ENCODE measurements around the gene MSI1.

MSI1 gene

DNA sequence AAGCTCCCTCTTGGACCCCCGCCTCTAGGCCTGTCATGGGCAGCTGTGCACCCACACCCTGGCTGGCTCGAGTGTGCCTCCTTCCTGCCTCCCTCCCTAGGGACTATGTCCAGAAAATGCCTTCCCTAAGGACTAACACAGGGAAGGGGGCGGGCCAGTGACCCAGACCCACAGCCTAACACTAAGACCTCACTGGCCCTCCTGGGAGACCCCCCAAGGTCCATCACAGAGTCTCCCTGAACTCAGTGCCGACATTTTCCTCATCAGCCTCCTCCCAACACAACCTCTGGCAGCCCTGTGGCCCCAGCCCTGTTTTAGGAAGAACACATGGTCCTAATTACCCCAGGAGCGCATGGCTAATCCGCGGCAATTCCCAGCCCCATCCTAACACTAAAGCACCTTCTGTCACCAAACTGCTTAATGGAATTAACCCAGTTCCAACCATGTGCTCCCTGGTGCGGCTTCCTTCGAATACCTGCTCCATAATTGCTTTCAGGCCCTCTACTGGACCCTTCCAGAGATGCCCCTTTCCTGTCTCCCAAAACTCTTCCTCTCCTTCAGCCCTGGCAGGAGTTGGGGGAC lies 5.6 kb downstream of the MSI1 start:
- H3K9me3 ChIP-seq (ENCODE audit: control extremely low read depth in 1 of 5, control insufficient read depth in 4 of 5, insufficient read depth in 2 of 5, low read depth in 1 of 5, low read length in 4 of 5) = no peaks in the 10 kb centered on the region
- no peaks in the 10 kb centered on the region for H3K36me3 ChIP-seq (ENCODE audit: control insufficient read depth in 4 of 4, insufficient read depth in 4 of 4, low read length in 3 of 4)
- ChIA-PET CTCF (interaction anchor here (1.6 to 3.2 kb wide), 2 partner anchors 8 to 93 kb away, joined by 3 to 9 read pairs; no protein-coding TSS in a partner anchor), POLR2A (no interaction called here)
- H3K27me3 ChIP-seq (replicated peaks in 2 of 5; ENCODE audit: control insufficient read depth in 4 of 5, insufficient read depth in 5 of 5, low read length in 4 of 5) = peaks cover 13 to 94% (median 50%) of the 10 kb centered on the region in 5 experiments
- H3K4me3 ChIP-seq (ENCODE audit: control insufficient read depth in 1 of 7, extremely low read depth in 1 of 7, insufficient read depth in 4 of 7, low read depth in 2 of 7, low read length in 6 of 7) = no peak overlapping the region
- 77% methylated on average over 5 of the region's 9 CpGs for WGBS (ENCODE audit: insufficient coverage)
- H3K4me1 ChIP-seq (ENCODE audit: control extremely low read depth in 1 of 4, control insufficient read depth in 4 of 4, insufficient read depth in 4 of 4, low read length in 3 of 4) = peaks cover 0 to 13% (median 6%) of the 10 kb centered on the region in 4 experiments
- no peak for DNase-seq
- H3K27ac ChIP-seq (ENCODE audit: insufficient read depth in 1 of 2, low read depth in 1 of 2, low read length in 2 of 2, poor library complexity in 1 of 2, severe bottlenecking in 2 of 2) = no peak overlapping the region

- peaks cover 17 to 88% (median 54%) of the 10 kb centered on the region in 5 experiments for H3K27me3 ChIP-seq (replicated peaks in 2 of 5; ENCODE audit: control insufficient read depth in 4 of 5, insufficient read depth in 5 of 5, low read length in 4 of 5)
- ChIA-PET POLR2A (no interaction called here), CTCF (interaction anchor here (0.7 to 3.2 kb wide), 4 partner anchors 8 to 71 kb away, joined by 3 to 16 read pairs (median 6); no protein-coding TSS in a partner anchor)
- WGBS (ENCODE audit: insufficient coverage) = 98% methylated on average over 6 of the region's 14 CpGs
- H3K36me3 ChIP-seq (ENCODE audit: control insufficient read depth in 4 of 4, insufficient read depth in 4 of 4, low read length in 3 of 4) = no peaks in the 10 kb centered on the region
- no peak overlapping the region for H3K27ac ChIP-seq (ENCODE audit: insufficient read depth in 1 of 2, low read depth in 1 of 2, low read length in 2 of 2, poor library complexity in 1 of 2, severe bottlenecking in 2 of 2)
- H3K9me3 ChIP-seq (ENCODE audit: control extremely low read depth in 1 of 5, control insufficient read depth in 4 of 5, insufficient read depth in 2 of 5, low read depth in 1 of 5, low read length in 4 of 5) = no peaks in the 10 kb centered on the region
- DNase-seq = no peak
- H3K4me1 ChIP-seq (ENCODE audit: control extremely low read depth in 1 of 4, control insufficient read depth in 4 of 4, insufficient read depth in 4 of 4, low read length in 3 of 4) = peaks cover 0 to 8% (median 3%) of the 10 kb centered on the region in 4 experiments
- H3K4me3 ChIP-seq (ENCODE audit: control insufficient read depth in 1 of 7, extremely low read depth in 1 of 7, insufficient read depth in 4 of 7, low read depth in 2 of 7, low read length in 6 of 7) = no peak overlapping the region
These were observed 6.3 kb downstream of the MSI1 start for GRCh38 chr12:120362516-120363273.

DNA sequence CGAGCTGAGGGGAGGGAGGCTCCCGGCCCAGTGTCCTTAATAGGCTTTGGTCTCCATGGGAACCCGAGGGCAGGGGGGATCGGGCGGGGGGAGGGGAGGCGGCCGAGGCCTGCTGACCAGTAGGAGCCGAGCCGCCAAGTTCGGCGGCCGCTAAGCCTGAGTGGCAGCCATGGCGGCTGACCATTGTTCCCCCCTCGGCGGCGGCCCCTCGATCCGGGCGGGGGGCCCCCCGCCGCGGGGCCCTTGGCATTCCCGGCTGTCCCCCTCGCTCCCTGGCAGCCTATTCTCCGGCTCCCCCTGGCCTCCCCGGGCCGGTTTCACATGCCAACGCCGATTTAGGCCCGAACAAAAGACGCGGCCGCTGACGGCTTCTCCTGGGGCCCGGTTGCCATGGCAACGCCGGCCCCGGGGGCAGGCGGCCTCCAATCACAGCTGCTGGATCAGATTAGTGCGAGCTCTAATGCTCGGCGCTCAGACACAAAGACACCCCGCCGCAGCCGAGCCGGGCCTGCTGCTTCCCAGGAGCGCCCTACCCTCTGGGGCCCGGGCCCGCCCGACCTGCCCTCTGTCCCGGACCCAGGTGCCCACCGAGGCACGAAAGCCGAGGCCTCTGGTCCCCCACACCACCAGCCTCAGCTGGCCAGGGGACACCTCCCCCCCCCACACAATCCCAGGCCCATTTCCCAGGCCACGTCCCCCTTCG lies 7.3 kb downstream of the MSI1 start:
- Histone ChIP-seq H3K27ac (ENCODE audit: insufficient read depth in 1 of 2, low read depth in 1 of 2, low read length in 2 of 2, poor library complexity in 1 of 2, severe bottlenecking in 2 of 2) (no peak overlapping the region), H3K9me3 (ENCODE audit: control extremely low read depth in 1 of 5, control insufficient read depth in 4 of 5, insufficient read depth in 2 of 5, low read depth in 1 of 5, low read length in 4 of 5) (no peaks in the 10 kb centered on the region), H3K4me3 (ENCODE audit: control insufficient read depth in 1 of 7, extremely low read depth in 1 of 7, insufficient read depth in 4 of 7, low read depth in 2 of 7, low read length in 6 of 7) (peak overlapping the region in 2 of 7 experiments; percentile 48), H3K4me1 (ENCODE audit: control extremely low read depth in 1 of 4, control insufficient read depth in 4 of 4, insufficient read depth in 4 of 4, low read length in 3 of 4) (peaks cover 0 to 9% (median 3%) of the 10 kb centered on the region in 4 experiments), H3K27me3 (replicated peaks in 2 of 5; ENCODE audit: control insufficient read depth in 4 of 5, insufficient read depth in 5 of 5, low read length in 4 of 5) (peaks cover 17 to 80% (median 49%) of the 10 kb centered on the region in 5 experiments), H3K36me3 (ENCODE audit: control insufficient read depth in 4 of 4, insufficient read depth in 4 of 4, low read length in 3 of 4) (no peaks in the 10 kb centered on the region)
- ChIA-PET CTCF (interaction anchor here (0.7 to 3.2 kb wide), 4 partner anchors 10 to 72 kb away, joined by 3 to 16 read pairs (median 6); no protein-coding TSS in a partner anchor), POLR2A (interaction anchor here (0.5 kb wide), 1 partner anchor 572 kb away, joined by 3 read pairs; no protein-coding TSS in a partner anchor)
- 6% methylated on average over 40 of the region's 56 CpGs for WGBS (ENCODE audit: insufficient coverage)
- peak; percentile 65 to 85 (median 83) for DNase-seq

DNA sequence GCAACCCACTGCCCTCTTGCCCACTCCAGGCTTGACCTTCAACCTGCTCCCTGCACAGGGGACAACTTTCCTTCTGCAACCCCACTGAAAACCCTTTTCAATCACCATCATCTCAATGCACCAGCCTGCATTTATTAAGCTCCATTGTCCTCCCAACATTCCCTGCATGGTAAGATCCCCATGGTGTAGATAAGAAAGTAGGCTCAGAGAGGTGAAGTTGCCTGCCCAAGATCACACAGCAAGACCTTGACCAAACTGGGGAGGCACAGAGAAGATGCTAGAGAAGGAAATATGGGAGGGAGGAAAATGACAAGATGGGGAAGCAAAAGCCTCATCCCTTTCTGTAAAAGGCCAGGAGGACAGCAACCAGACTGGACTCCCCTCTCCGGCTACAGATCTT lies 9.8 kb downstream of the MSI1 start:
- Histone ChIP-seq H3K4me3 (ENCODE audit: control insufficient read depth in 1 of 7, extremely low read depth in 1 of 7, insufficient read depth in 4 of 7, low read depth in 2 of 7, low read length in 6 of 7) (no peak overlapping the region), H3K36me3 (ENCODE audit: control insufficient read depth in 4 of 4, insufficient read depth in 4 of 4, low read length in 3 of 4) (no peaks in the 10 kb centered on the region), H3K27ac (ENCODE audit: insufficient read depth in 1 of 2, low read depth in 1 of 2, low read length in 2 of 2, poor library complexity in 1 of 2, severe bottlenecking in 2 of 2) (no peak overlapping the region), H3K4me1 (ENCODE audit: control extremely low read depth in 1 of 4, control insufficient read depth in 4 of 4, insufficient read depth in 4 of 4, low read length in 3 of 4) (peaks cover 0 to 10% (median 3%) of the 10 kb centered on the region in 4 experiments), H3K9me3 (ENCODE audit: control extremely low read depth in 1 of 5, control insufficient read depth in 4 of 5, insufficient read depth in 2 of 5, low read depth in 1 of 5, low read length in 4 of 5) (no peaks in the 10 kb centered on the region), H3K27me3 (replicated peaks in 2 of 5; ENCODE audit: control insufficient read depth in 4 of 5, insufficient read depth in 5 of 5, low read length in 4 of 5) (peaks cover 17 to 57% (median 33%) of the 10 kb centered on the region in 5 experiments)
- 90% methylated on average over 1 of the region's 1 CpG for WGBS (ENCODE audit: insufficient coverage)
- ChIA-PET POLR2A (no interaction called here), CTCF (no interaction called here)
- no peak for DNase-seq

- no peaks in the 10 kb centered on the region for H3K36me3 ChIP-seq (ENCODE audit: control insufficient read depth in 4 of 4, insufficient read depth in 4 of 4, low read length in 3 of 4)
- no peak overlapping the region for H3K27ac ChIP-seq (ENCODE audit: insufficient read depth in 1 of 2, low read depth in 1 of 2, low read length in 2 of 2, poor library complexity in 1 of 2, severe bottlenecking in 2 of 2)
- 70% methylated on average over 17 of the region's 19 CpGs for WGBS (ENCODE audit: insufficient coverage)
- peaks cover 0 to 10% (median 3%) of the 10 kb centered on the region in 4 experiments for H3K4me1 ChIP-seq (ENCODE audit: control extremely low read depth in 1 of 4, control insufficient read depth in 4 of 4, insufficient read depth in 4 of 4, low read length in 3 of 4)
- H3K4me3 ChIP-seq (ENCODE audit: control insufficient read depth in 1 of 7, extremely low read depth in 1 of 7, insufficient read depth in 4 of 7, low read depth in 2 of 7, low read length in 6 of 7) = no peak overlapping the region
- H3K9me3 ChIP-seq (ENCODE audit: control extremely low read depth in 1 of 5, control insufficient read depth in 4 of 5, insufficient read depth in 2 of 5, low read depth in 1 of 5, low read length in 4 of 5) = no peaks in the 10 kb centered on the region
- peaks cover 16 to 51% (median 29%) of the 10 kb centered on the region in 5 experiments for H3K27me3 ChIP-seq (replicated peaks in 2 of 5; ENCODE audit: control insufficient read depth in 4 of 5, insufficient read depth in 5 of 5, low read length in 4 of 5)
- DNase-seq = no peak
- ChIA-PET POLR2A (no interaction called here), CTCF (interaction anchor here (1.7 kb wide), 1 partner anchor 75 kb away, joined by 4 read pairs; no protein-coding TSS in a partner anchor)
These were observed 10.4 kb downstream of the MSI1 start for GRCh38 chr12:120358412-120359100.

DNA sequence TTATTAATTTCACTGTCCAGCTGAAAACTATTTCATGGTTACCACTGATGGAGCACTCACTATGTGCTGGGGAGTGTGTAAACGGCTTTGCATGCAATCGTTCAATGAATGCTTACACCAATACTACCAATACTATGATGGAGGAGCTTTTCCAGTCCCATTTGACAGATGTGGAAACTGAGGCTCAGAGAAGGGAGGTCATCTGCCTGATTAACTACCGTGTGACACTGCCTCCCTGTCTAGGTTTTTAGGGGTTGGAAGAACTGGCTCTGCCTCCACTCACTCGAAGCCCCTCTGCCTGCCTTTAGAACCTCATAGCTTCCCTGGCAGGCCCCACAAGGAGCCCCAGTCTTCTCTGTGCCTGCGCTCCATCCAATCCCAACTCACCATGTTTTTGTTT lies 11.9 kb downstream of the MSI1 start:
- Histone ChIP-seq H3K27me3 (replicated peaks in 2 of 5; ENCODE audit: control insufficient read depth in 4 of 5, insufficient read depth in 5 of 5, low read length in 4 of 5) (peaks cover 16 to 37% (median 24%) of the 10 kb centered on the region in 5 experiments), H3K4me3 (ENCODE audit: control insufficient read depth in 1 of 7, extremely low read depth in 1 of 7, insufficient read depth in 4 of 7, low read depth in 2 of 7, low read length in 6 of 7) (no peak overlapping the region), H3K9me3 (ENCODE audit: control extremely low read depth in 1 of 5, control insufficient read depth in 4 of 5, insufficient read depth in 2 of 5, low read depth in 1 of 5, low read length in 4 of 5) (no peaks in the 10 kb centered on the region), H3K36me3 (ENCODE audit: control insufficient read depth in 4 of 4, insufficient read depth in 4 of 4, low read length in 3 of 4) (no peaks in the 10 kb centered on the region), H3K4me1 (ENCODE audit: control extremely low read depth in 1 of 4, control insufficient read depth in 4 of 4, insufficient read depth in 4 of 4, low read length in 3 of 4) (peaks cover 0 to 10% (median 3%) of the 10 kb centered on the region in 4 experiments), H3K27ac (ENCODE audit: insufficient read depth in 1 of 2, low read depth in 1 of 2, low read length in 2 of 2, poor library complexity in 1 of 2, severe bottlenecking in 2 of 2) (no peak overlapping the region)
- ChIA-PET CTCF (interaction anchor here (0.7 to 1.8 kb wide), 13 partner anchors 8 to 480 kb away, joined by 3 to 20 read pairs (median 4); no protein-coding TSS in a partner anchor), POLR2A (interaction anchor here (0.6 kb wide), 1 partner anchor 87 kb away, joined by 4 read pairs; no protein-coding TSS in a partner anchor)
- WGBS (ENCODE audit: insufficient coverage) = 93% methylated on average over 2 of the region's 5 CpGs
- DNase-seq = no peak
